NCI-H446 (cell line): ENCODE measurements around the gene CBARP.

ENCODE experiments used
- DNase-seq, 2 experiments: peaks; one replicate each; lab custom pipeline; 2025; lab: John Stamatoyannopoulos, UW

The CBARP gene

GRCh38 chr19:1238369-1239303, 831 bp upstream of the CBARP start:
- DNase-seq, result no peak

- DNase-seq, result no peak
Measured at GRCh38 chr19:1237027-1237659, 662 bp downstream of the CBARP start.

GRCh38 chr19:1236576-1236975, 1.2 kb downstream of the CBARP start:
- peak in 1 of 2 experiments; percentile 42 for DNase-seq

GRCh38 chr19:1235625-1236538, 1.9 kb downstream of the CBARP start:
- no peak for DNase-seq

- no peak for DNase-seq
Measured at GRCh38 chr19:1234955-1235380, 2.8 kb downstream of the CBARP start.

- DNase-seq, result no peak
Measured at GRCh38 chr19:1234051-1234954, 3.5 kb downstream of the CBARP start.

GRCh38 chr19:1233115-1233667, 4.6 kb downstream of the CBARP start:
- DNase-seq, result no peak

- DNase-seq, result no peak
Measured at GRCh38 chr19:1232652-1233072, 5.1 kb downstream of the CBARP start.

- no peak for DNase-seq
Measured at GRCh38 chr19:1231729-1232637, 5.8 kb downstream of the CBARP start.

GRCh38 chr19:1230783-1231489, 6.9 kb downstream of the CBARP start:
- no peak for DNase-seq

- no peak for DNase-seq
Measured at GRCh38 chr19:1229924-1230782, 7.7 kb downstream of the CBARP start.

GRCh38 chr19:1229056-1229923, 8.5 kb downstream of the CBARP start:
- no peak for DNase-seq

GRCh38 chr19:1228161-1228957, 9.4 kb downstream of the CBARP start:
- DNase-seq, result no peak

- no peak for DNase-seq
Measured at GRCh38 chr19:1227304-1228054, 10.3 kb downstream of the CBARP start.

- DNase-seq, result no peak
Measured at GRCh38 chr19:1226522-1227303, 11.1 kb downstream of the CBARP start.
